ENCODE measurements around the gene POFUT1.
"Not testable (repeated sequence)": the region's sequence is repeated elsewhere in the genome, so short reads cannot be mapped to it uniquely, and the experiment has no call there.

The POFUT1 gene

DNA sequence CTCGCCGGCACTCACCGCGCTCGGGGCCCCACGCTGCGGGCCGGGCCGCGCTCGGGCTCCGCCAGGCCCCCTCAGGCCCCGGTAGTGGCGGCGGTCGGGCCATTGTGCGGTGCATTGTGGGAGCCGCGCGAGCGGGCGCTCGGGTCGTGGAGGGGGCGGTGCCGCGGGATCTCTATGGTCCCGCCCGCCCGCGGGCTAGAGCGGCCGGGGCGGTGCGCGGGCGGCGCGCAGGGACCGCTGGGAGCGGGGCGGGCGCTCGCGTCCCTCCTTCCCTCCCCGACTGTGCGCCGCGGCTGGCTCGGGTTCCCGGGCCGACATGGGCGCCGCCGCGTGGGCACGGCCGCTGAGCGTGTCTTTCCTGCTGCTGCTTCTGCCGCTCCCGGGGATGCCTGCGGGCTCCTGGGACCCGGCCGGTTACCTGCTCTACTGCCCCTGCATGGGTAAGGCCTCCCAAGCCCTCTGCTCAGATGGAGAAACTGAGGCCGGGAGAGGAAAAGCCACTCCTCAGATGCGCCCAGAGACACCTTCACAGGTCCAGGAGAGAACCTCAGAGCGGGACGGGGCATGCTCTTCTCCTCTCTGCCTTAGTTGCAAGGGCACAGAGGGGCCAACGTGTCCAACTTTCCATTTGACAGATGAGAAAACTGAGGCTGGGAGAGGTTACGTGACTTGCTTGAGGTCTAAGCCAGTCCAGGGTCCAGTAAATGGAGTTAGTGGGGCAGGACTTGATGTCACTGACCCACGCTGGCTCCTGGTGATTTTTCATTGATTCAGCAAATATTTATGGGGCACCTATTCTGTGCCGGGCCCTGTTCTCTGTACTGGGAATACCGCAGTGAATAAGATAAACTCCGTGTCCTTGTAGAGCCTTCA is at the start of gene POFUT1, which contains the start of gene PLAGL2:
POFUT1 (plus strand) TSS at position 255 of the 873 bp plus-strand sequence; CDS start at position 317, 62 bp downstream.
PLAGL2 (minus strand) TSS at position 118 of the 873 bp plus-strand sequence. CDS start 5,565 bp downstream, outside the sequence.
- peak; percentile 93 for DNase-seq

DNA sequence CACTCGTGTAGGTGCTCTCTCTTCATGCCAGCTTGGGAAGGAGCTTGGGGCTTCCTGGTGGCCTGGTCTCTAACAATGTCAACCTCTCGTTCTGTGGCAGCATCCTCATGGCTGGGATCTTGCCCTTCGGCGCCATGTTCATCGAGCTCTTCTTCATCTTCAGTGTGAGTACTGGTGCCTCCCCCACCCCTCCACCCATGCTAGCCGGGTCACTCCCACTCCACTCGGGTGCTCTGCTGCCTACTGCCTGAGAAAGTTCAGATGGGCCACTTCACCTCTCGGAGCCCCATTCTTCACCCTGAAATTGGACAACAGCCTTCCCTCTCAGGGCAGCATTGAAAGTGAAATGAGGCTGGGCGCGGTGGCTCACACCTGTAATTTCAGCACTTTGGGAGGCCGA is 49.3 kb upstream of the POFUT1 start:
- DNase-seq, result no peak

DNA sequence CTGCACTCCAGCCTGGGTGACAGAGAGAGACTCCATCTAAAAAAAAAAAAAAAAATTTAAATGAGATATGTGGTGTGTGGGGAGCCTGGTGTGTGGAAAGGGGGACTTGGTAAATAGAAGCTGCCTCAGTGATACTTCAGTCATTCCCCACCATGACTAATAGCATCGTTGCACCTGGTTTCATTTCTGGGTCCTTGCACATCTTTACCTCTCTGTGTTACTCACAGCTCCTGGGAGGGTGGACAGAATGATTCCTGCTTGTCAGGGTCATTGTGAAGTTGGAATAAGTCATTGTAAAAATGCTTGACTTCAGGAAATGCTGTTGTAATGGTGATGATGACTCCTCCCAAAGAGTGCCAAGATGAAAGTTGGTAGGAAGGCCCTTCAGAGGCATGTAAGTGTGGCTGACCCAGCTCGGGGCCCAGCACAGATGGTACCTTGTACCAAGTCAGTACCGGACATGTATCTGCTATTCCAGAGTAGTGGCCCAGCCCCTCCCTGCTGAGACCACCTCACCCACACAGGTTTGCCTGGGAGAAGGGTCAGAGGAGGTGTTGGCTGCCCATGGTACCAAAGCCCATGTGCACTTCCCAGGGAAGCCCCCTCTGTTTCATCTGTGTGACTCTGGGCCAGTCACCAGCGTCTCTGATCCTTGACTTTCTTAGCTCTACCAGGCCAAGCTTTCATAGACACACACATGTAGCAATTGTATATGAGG is 48.6 kb upstream of the POFUT1 start:
- no peak for DNase-seq

DNA sequence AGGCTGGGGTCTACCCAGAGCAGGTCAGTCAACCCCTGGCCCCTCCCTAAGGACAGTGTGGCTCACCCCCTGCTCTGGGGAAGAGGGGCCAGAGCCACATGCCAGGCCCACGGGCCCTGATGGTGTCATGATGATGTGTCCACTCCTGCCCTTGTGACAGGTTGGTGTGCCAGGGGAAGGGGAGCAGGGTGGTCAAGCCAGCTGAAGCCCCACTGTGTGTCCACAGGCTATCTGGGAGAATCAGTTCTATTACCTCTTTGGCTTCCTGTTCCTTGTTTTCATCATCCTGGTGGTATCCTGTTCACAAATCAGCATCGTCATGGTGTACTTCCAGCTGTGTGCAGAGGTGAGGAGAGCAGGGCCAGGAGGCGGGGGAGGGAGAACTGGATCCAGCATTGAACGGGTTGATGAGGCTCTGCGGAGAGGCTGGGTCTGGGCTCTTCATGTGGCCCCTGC is 47.9 kb upstream of the POFUT1 start:
- DNase-seq, result no peak

DNA sequence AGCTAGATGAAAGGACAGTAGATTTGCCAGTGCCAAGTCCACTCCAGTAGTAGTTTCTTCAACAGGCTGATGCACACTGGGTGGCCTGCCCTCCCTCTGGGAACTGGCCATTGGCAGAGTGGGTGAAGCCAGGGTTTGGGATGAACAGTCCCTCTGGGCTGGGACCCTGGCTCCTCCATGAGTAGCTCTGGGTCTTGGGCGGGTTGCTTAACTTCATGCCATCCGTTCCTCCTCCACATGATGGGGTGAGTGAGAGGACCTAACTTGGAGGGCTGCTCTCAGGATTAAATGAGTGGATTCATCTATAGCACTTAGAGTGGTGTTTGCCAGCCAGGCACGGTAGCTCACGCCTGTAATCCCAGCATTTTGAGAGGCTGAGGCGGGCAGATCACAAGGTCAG is 47.3 kb upstream of the POFUT1 start:
- DNase-seq, result no peak

DNA sequence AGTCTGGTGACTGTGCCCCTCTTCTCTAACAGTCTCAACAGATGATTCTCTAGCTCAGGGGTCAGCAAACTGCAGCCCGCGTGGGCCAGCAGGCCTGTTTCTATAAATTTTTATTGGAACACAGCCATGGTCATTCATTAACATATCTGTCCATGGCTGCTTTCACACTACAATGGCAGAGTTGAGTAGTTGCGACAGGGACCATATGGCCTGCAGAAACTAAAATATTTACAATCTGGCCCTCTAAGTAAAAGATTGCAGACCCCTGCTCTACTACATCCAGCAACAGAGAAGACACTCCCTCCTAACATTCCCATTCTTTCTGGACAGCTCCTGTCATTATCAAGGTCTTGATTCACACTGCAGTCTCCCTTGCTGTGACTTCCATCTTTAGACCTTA is 45.3 kb upstream of the POFUT1 start:
- DNase-seq, result no peak

DNA sequence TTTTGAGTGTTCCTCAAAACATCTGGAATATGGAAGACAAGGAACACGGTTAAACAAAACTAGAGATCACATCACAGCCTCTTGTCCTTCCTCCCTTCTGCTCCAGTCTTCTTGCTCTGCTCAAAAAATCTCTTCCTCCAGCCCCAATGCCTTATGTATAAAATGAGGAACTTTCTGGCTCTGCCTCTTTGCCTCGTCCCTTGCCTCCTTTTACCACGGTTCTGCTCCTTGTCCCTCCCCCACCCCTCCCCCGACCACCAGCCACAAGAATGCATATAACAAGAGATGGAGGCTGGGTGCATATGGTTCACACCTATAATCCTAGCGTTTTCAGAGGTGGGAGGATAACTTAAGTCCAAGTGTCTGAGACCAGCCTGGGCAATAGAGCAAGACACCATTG is 43.7 kb upstream of the POFUT1 start:
- no peak for DNase-seq

DNA sequence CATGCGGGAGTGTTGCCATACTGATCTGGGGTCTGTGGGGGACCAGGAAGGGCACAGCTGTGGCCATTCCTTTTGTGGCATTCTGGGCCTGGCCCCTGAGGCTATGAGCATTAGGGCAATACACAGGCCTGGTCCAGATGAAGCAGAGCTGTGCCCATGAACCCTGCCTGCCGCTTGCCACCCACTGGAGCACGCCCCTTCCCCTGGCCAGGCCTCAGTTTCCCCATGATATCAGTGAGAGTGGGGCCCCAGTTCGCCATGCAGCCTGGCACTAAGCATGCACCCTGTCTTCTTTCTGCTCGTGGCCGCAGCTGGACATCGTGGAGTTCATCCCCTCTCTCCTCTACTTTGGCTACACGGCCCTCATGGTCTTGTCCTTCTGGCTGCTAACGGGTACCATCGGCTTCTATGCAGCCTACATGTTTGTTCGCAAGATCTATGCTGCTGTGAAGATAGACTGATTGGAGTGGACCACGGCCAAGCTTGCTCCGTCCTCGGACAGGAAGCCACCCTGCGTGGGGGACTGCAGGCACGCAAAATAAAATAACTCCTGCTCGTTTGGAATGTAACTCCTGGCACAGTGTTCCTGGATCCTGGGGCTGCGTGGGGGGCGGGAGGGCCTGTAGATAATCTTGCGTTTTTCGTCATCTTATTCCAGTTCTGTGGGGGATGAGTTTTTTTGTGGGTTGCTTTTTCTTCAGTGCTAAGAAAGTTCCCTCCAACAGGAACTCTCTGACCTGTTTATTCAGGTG is 42.5 kb upstream of the POFUT1 start:
- no peak for DNase-seq

DNA sequence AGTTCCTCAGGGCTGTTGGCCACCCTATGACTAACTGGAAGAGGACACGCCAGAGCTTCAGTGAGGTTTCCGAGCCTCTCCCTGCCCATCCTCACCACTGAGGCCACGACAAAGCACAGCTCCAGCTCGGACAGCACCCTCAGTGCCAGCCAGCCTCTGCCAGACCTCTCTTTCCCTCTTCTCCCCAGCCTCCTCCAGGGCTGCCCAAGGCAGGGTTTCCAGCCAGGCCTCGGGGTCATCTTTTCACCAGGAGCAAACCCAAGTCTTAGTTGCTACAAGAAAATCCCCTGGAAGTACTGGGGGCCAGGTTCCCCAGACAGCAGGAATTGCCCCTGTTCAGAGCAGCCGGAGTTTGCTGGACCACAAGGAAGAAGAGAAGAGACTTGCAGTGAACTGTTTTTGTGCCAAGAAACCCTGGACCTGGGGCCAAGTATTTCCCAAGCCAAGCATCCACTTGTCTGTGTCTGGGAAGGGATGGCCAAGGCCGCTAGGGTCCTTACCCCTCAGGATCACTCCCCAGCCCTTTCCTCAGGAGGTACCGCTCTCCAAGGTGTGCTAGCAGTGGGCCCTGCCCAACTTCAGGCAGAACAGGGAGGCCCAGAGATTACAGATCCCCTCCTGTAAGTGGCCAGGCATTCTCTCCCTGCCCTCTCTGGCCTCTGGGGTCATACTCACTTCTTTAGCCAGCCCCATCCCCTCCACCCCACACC is 41.7 kb upstream of the POFUT1 start:
- no peak for DNase-seq

DNA sequence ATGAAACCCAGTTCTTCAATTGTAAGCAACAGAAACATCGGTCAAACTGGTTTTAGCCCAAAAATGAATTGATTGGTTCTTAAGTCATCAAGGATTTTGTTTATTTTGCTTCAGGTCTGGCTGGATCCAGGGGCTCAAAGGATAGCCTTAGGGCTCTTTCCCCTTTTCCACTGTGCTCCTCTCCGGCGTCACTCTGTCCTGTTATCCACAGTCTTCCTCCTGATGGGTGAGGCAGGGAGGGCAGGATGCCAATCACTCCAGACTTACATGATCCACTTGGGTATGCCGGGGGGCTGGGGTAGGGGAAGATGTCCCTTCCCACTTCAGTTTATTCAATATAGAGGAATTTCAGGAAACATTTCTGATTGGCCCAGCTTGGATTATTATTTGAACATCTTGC is 40.1 kb upstream of the POFUT1 start:
- DNase-seq, result no peak

DNA sequence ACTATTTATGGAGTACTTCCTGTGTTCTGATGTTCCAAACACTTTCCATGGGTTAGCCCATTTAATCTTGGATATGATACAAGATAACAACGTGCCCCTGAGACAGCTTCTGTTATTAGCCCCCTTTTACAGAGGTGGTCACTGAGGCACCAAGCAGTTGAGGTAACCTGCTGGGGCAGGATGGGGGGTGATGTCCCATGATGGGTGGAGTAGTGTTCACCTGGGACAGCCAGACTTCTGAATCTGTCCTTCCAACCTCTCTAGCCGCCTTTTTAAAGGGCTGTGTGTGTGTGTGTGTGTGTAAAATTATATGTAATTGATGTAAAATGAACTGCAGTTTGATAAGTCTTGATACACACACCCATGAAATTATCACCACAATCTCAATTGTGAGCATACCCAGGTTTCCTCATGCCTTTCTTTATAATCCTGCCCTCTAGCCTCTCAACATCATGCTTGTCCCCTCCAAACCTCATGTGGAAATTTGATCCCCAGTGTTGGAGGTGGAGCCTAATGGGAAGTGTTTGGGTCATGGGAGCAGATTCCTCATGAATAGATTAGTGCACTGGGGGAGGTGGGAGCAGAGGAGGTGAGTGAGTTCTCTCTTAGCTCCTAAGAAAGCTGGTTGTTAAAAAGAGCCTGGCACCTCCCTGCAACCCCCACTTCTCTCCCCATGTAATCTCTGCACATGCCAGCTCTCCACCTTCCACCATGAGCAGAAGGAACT is 39.3 kb upstream of the POFUT1 start:
- no peak for DNase-seq

DNA sequence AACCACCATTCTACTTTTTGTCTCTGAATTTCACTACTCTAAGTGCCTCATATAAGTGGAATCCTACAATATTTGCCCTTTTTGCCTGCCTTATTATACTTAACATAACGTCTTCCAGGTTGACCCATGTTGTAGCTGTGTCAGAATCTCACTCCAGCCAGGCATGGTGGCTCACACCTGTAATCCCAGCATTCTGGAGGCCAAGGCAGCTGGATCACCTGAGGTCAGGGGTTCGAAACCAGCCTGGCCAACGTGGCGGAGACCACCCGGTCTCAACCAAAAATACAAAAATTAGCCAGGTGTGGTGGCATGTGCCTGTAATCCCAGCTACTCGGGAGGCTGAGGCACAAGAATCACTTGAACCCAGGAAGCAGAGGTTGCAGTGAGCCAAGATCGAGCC is 30.0 kb upstream of the POFUT1 start:
- not testable (repeated sequence) for DNase-seq

DNA sequence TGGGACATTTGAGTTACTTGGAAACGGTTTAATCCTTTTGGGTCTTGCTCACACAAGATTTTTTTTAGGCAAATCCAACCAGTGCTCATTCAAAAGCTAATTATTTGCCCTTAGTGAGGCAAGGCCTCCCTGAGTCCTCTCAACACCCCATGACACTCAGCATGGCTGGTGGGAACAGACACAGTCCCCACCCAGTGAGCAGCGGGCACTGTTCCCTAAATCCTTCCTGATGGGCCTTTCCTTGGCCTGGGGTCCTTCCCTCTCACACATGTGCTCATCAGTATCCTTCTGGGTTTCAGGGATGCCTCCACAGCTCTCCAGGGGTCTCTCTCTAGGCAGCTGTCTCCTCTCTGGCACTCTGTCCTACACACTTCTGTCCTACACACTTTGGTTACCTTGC is 28.2 kb upstream of the POFUT1 start:
- no peak for DNase-seq

DNA sequence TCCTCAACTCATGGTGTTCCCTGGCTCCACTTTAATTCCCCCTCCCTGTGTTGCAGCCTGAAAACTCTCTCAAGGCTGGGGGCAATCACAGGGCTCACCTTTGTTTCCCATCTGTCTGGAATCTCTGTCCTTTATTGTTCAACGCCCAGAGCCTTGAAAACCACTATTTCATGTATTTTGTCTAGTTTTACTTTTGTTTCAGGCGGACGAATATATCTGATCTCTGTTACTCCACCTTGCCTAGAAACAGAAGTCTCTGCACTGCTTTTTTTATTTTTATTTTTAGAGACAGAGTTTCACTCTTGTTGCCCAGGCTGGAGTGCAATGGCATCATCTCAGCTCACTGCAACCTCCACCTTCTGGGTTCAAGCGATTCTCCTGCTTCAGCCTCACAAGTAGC is 27.7 kb upstream of the POFUT1 start:
- DNase-seq, result no peak

DNA sequence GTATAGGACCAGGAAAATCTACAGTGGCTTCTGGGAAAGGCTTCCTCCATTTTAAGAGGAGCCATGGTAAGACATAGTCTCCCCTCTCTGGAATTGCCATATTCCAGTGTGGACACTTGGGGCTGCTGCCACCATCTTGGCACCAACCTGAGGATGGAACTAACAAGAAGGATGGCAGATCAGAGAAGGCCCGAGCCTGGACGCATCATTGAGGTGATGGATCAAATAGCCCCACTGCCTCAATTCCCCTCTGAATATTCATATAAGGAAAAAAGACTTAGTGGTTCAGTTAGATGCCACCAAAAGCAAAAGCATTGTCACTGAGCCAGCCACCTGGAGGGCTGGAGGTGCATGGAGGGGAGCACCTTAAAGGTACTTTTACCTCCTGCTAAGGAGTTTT is 26.1 kb upstream of the POFUT1 start:
- DNase-seq, result no peak

DNA sequence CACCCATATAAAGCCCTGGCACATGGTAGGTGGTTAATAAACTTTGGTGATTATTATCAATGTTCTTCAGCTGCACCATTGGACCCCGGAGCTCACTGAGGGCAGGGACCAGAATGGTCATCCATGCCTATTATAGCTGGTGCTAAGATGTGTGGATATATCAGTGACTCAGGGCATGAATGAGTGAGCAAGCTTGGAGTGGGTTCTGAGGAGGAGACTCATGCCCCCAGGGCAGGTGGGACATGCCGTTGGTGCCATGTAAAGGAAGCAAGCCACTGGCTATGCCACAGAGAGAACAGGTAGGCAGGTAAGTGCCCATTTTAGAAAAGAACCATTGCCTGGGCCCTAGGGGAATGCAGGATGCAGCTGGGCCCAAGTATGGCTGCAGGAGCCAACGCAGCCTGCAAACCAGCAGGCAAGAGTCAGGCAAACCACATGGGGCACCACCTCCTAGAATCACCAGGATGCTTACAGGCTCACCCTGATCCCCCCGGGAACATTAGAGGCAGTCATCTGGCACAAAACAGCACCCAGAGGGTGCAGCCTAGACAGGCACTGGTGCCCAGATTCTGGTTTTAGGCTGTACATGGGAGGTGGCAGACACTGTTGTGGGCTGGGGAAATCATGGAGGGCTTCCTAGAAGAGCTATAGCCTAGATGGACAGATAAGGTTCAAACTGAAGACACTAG is 23.6 kb upstream of the POFUT1 start:
- DNase-seq, result no peak

DNA sequence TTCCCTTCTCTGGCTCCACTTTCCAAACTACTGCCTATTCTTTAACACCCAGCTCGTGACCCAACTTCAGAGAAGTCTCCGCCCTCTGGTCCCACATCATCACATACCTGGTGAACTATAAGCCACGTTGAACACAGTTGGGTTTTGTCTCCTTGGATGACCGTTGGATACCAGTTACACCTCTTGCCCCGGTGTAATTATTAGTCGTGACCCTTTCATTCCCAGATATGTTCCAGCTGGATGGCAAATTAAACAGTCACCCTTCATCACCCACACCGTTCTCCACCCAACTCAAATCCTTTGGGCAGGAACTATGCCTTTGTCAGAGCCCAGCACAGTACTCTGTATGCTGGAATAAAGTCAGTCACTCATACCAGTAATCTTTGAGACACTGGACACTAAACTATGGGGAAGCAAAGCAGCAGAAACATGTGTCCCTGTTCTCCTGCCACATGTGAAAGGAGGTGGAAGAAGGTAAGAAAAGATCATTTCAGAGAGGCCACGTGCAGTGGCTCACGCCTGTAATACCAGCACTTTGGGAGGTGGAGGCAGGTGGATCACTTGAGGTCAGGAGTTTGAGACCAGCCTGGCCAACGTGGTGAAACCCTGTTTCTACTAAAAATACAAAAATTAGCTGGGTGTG is 22.6 kb upstream of the POFUT1 start:
- no peak for DNase-seq

DNA sequence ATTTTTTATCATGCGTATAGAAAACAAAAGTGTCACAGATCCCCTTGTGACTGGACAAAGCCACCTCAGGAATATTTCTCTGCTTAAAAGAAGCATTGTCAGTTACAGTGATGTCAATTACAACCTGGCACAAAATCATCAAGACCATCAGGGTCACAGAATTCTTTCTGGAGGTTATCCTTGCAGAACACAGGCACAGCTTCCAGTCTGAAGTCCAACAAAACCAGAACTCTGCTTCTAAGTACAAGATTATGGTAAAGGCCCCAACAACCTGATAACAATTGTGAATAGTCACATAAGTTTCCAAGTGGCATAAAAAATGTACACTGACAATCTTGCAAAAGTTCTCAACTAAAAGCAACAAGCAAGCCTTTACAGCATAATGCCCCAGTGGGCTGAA is 21.2 kb upstream of the POFUT1 start:
- no peak for DNase-seq

DNA sequence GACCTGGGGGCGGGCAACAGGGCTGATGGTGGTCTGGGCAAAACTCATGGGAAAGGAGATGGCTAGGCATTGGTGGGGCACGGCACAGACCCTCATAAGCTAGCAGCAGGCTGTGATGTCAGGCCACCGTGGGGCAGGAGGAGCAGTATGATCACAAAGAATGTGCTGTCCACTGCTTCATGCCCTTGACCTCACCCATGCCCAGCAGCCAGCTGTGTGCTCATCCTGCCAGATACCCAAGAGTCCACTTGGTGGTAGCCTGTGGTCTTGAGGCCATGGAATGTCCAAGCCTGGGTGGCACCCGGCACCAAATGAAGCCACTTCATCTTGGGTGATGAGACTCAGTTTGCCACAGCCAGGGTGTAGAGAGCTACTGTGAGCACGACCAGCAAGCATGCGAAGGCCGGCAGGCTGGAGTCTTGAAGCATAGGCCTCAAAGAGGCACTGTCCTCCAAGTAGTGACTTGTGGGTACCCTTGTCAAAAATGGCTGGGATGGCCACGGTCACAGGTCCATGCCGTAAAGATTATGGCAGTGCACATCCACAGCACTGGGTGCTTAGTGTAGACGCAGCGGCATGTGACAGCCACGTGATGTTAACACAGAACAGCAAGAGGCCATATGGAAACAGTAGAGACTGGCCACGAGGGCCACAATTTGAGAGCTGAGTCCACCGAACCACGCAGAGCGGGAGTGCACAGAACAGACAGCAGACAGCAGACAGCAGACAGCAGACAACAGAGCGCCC is 19.1 kb upstream of the POFUT1 start:
- no peak for DNase-seq

DNA sequence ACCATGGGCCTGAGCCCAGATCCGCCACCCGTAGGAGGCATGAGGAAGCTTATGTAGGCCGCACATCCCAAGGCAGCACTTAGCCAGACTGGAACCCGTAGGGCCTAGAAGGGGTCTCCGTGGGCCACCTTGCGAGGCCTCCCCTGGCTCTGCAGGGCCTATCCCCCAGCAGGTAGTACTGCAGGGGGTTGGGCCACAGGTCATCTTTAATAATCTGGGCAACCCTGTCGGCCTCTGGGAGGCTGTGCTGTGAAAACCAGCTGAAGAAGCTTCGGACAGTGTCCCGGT is 18.6 kb upstream of the POFUT1 start:
- DNase-seq, result no peak
